DMS53 treated with DMSO at 0.1 percent for 48 hours (cell line): ENCODE measurements around the gene PPP1R15B.
"Not testable (repeated sequence)": the region's sequence is repeated elsewhere in the genome, so short reads cannot be mapped to it uniquely, and the experiment has no call there.

Experiments used
- DNase-seq: peaks from one replicate; lab custom pipeline; 2025; ENCODE audit not compliant: unreplicated experiment; lab: John Stamatoyannopoulos, UW

The PPP1R15B gene

DNA sequence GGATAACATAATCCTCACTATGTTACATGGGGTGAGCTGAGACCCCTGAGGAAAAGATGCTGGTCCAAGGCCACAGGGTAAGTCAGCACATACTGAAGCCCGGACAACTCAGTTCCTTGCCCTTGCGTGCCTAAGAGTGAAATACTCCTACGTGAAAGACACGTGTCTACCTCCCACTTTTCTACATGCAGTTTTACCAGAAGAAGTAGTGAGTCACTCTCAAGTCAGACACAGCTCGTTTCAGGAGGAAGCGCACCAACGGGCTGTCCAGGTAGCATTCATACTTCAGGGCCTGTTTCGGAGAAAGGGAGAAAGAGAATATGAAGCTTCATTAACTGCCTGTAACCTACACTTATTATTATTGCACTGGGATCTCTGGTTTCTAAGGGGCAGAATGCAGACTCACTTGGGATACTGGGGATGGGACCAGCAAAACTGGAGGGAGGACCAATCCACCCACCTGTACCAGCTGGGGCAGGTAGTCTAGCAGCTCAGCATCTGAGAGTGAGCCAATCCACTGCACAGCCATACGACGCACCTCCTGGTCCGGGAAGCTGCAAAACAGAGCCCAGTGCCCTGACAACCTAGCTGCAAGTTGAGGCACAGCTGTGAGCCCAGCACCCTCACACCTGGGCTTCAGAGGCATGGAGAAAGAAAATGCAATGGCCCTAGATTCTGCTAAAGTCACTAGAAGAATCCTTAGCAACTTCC is 32.4 kb upstream of the PPP1R15B start:
- no peak for DNase-seq

DNA sequence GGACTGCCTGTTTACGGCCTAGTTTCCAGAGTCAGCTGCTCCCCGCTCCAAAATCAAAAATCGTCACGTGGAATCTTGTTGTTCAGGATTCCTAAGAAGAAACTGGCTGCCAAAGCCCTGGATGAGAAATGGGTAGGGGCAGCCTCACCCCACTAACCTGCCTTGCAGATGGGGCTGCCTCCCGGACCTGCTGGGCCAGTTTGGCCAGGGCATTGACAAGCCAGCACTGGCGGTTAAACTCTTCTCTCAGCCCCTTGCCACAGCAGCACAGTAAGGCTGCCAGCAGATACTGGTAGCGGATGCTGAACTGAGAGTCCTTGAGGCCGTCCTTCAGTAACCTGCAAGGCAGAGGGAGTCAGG is 31.6 kb upstream of the PPP1R15B start:
- DNase-seq = no peak

DNA sequence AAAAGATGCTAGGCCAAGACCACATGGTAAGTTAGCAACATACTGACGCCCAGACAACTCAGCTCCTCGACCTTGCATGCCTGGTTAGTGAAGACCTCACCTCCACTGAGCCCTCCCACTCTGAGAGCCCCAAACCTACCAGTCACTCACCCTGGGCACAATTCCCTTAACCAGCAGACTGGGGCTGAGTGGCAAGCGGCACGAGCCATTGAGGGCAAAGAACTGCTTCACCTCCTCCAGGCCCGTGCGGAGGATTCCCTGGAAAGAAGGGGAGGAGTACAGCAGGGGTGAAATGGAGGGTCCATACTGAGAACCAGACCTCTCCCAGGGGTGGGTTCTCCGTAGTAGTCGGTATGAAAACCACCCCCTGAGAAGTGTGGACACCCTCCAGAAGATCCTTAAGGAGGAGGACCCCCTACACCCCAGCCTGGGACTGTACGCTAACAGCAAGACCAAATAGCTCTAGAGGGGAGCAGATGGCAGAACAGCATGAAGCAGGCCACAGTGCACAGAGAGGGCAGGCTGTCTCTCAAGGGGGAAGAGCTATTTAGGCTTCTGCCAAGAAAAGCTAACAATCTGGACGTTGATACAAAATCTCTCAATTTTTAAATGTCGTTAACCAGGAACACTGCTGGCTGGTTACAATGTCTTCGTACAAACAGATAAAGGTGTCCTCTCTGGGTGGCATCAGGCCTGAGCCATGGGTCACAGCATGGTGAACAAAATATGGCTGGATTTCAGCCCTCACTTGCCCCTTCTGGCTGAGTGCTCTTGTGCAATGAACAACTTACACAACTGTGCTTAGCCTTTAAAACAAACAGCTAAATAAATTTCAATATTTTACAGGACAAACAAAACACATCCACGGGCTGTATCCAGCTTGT is 31.0 kb upstream of the PPP1R15B start:
- DNase-seq = no peak

DNA sequence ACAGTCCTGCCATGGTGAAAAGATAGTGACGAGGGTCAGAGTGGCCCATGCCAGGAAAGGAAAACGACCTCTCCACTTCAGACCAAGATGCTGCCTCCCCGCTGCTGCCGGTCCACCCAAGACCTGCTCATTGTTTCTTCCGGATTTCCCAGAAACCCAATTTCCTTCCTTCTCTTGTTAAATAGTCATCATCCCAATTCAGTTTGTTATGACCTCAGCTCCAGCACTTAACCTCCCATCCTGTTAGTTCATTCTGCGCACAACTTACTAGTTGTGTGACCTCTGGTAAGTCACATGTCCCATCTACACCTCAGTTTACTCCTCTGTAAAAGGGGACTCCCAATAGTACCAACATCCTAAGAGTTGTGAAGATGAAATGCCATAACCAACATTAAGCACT is 29.9 kb upstream of the PPP1R15B start:
- no peak for DNase-seq

DNA sequence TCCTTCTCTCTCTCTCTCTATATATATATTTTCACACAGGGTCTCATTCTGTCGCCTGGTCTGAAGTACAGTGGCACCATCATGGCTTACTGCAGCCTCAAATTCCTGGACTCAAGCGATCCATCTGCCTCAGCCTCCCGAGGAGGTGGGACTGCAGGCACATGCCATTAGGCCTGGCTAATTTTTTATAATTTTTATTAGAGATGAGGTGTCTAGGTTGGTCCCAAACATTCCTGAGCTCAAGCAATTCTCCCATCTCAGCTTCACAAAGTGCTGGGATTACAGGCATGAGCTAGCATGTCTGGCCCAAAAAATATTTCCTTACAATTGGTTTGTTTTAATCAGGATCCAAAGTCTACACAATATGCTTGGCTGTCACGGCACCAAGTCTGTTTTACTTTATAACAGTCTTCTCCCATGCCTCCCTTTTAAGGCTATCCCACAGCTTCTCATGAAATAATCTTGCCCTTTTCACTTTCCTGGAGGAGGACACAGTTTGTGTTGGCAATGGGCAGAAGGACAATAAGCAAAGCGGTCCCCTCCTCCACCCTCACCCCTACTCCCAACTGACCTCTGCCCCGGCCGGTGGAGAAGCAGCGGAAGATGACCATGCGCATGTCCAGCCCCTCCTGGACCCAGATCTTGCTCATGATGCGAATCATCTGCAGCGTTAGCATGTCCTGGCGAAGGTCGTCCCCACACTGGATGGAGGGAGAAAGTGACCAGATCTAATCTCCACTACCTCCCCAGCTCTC is 28.2 kb upstream of the PPP1R15B start:
- DNase-seq = no peak

DNA sequence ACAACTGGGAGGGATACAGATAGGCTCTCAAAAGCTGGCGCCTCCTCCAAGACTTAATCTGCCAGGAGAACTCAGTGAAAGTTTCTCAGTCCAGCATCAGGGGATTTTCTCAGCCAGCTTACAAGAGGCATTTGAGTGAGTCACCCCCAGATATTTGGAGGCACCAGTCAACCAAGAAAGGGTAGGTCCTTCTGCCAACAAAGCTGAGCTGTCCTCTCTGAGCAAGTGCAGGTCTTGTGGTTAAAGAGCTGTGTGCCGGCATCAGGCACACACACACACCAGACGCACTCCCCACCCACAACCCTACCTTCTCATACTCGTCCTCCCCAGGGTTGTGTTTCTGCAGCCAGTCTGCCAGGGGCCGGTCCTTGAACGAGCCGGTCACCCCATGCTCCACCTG is 27.0 kb upstream of the PPP1R15B start:
- DNase-seq = no peak

DNA sequence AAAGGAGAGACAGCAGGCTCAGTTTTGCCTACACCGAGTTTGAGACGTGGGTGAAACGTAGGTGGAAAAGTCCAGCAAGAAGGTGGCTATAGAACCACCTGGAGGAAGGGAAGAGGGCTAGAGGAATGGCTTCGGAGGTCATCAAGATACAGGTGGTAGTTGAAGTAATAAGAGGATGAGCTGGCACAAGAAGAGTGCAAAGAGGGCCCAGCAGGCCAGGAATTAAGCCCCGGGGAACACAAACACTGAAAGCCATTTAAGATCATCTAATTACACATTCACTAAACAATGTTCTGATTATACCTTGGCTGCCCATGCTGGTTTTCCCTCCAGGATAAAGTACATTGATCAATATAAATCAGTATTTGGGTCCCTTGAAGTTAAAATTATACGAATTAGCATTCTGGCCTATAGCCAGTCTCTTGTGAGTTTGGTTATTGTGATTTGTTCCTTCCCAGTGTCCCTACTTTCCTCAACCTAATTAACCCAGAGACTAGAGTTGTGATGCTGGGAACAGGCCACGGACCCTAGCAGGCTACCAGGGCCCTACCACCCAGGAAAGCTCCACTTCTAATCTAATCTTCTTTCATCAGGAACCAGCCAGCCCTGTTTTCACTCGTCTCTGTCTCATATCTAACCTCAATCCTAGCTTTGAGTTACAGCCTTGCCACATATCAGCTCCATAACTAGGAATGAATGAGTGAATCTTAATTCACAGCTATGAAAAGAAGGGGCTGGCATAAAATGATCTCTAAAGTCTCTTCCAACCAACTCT is 26.4 kb upstream of the PPP1R15B start:
- DNase-seq = no peak

DNA sequence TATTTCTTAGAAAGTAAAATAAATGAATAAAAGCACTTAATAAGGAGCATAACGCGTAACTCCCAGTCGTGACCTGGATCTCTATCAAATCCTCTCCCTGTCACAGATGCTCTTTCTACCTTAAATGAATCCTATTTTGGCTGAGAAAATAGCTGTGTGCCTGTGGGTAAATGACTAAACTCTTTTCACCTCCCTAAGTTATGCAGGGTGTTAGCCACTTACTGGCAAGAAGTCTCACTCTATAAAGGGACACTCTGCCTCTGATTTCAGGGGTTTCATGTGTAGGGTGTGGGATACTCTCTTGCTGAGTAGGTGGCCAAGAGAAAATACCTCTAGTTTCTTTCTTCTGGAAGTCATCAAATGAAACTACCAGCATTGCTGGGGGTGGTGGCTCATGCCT is 24.3 kb upstream of the PPP1R15B start:
- no peak for DNase-seq

DNA sequence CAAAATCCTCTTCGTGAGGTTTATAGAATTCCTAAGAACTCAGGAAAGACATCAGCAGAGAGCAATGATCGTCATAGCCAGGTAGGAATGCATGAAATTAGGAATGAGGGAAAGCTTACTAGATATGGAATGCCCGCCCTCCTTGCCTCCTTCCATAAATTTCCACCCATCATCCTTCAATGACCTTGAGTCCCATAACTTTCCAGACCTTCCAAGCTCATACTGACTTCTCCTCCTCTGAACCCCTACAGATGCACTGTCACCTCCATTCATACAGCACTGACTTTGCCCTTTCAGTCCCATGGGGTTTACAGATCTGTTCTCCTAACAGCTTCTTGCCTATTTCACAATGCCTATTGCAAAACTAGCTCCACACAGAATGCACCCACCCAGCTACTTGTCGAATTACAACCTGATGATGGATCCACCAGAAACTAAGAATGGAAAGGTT is 23.8 kb upstream of the PPP1R15B start:
- DNase-seq = no peak

DNA sequence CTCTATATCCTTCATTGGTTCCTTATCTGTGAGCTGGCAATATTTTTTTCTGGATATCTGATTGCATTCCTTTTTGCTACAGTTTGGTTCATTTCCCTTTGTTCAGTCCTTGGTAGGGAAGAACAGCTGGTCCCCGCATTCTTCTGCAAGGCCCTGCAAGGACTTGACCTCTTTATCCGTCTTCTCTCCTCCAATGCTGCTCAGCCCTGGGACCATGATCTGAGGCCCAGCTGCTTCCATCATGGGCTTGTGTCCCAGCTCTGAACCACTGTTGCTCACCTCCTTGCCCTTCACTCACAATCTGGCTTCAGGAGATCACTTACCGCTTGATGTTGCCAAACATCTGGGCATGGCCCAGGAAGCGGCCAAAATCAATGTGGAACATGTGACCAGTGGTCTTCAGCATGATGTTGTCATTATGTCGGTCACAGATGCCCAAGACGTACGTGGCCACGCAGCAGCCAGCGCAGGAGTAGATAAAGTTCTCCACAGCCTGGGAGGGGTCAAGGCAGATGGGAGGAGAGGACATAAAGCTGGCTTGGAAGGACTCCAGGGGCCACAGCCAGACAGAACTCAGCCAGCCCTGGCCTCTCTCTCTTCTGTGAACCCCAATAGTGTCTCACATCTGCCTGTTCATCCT is 22.6 kb upstream of the PPP1R15B start:
- no peak for DNase-seq

DNA sequence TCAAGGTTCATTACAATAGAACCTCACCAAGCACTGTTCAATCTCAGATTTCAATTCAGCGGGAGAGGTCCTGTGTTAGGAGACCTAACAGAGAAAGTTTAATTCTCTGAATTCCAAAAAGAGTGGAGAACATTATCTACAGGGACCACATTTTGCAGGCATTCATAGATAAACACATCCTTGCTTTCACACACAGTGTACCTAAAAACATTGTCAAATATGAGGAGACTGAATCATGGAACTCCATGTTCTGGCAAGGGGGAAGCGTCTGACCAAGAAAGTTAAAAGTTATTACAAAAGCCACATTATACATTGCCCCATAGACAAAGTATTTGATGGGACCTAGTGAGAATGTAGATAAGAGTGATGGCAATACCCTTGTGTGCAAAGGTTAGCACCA is 21.1 kb upstream of the PPP1R15B start:
- no peak for DNase-seq

DNA sequence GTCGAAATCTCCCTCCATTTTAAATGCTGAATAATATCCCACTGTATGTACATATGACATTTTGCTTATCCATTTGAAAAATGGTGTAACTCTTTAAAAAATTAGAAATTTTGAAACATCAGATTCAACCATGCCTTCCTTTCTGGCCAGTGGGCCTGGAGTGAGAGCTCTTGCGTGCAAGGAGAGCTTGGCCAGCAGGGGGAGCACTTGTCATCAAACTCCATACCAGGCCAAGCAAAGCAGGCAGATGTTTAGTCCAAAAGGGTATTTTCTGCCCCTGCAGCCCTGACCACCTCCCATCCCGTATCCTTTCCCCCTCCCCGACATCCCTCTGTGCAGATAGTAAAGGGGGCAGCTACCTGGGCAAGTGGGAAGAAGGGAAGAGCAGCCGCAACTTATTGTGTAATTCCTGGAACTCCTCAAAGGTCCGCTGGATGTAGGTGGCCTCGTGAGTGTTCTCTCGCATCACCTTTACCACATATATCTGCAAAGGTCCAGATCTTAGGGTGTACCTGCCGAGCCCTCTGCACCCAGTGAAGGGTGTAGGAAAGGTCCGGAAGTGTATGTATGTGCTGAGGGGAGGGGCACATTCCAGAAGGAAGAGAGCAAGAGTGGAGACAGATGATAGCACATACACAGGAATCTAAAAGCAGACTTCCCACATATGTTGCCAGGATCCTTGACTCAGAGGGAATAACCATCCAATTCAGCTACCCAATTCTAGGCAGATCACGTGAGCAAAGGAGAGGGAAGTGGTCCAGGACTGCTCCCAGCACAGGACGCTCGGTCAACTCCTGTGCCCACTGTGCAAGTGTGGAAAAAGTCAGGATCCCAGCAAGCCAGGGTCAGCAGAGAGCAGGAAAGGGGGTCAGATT is 19.9 kb upstream of the PPP1R15B start:
- DNase-seq = peak; percentile 42

DNA sequence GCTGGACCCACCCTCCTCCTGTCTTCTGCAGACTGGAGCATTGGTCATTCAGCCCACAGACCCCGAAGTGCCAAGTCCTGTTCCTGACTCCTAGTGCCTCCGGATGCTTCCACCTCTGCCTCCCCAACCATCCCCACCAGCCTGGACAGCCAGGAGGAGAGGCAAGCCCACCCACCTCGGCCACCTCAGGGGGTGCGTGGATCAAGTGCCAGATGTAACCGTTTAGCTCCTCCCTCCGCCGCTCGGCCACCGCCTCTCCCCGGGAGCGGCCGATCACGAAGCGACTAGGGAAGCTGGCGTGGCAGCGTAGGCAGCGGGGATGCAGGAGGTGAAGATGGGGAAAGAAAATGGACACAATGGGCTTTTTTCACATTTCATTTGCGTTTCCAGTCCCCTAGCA is 18.1 kb upstream of the PPP1R15B start:
- DNase-seq = no peak

DNA sequence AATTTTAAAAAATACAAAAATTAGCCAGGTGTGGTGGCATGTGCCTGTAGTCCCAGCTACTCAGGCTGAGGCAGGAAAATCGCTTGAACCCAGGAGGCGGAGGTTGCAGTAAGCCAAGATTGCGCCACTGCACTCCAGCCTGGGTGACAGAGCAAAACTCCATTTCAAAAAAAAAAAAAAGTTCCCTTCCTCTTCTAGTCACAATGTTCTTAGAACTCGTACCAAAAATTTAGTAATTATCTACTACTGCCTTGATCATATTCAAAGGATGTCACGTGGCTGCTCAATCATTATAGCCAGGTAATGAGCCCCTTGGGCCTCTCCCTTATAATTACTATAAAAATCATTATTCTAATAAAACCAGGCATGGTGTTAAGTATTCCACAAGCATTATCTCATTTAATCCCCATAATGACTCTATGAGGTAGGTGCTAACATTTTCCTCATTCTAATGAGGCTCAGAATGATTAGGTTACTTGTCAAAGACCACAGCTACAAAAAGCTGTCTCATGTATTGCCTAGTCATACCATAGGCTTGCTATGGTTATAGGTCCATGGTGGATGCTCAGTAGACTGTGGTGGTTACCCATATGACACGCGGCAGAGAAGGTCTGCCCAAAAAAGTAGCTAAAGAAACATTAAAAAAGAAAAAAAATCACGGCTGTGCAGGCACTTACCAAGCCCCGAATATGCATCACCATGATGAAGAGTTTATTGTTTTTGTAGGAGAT is 15.5 kb upstream of the PPP1R15B start:
- no peak for DNase-seq

DNA sequence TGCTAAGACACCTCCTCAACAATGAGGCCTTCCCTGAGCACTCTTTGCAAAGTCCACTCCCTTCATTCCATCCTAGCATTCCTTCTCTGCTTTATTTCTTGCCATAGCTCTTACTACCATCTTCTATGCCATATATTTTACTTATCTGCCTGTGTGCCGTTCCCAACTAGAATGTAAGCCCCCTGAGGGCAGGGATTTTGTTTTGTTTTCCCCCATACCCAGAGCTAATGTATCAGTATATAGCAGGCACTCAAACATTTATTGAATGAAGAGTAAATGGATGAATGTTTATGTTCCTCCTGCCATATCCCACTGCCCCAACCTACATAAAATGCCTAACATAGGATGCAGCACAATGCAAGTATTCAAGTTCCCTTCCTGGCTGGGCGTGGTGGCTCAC is 14.9 kb upstream of the PPP1R15B start:
- DNase-seq = no peak

DNA sequence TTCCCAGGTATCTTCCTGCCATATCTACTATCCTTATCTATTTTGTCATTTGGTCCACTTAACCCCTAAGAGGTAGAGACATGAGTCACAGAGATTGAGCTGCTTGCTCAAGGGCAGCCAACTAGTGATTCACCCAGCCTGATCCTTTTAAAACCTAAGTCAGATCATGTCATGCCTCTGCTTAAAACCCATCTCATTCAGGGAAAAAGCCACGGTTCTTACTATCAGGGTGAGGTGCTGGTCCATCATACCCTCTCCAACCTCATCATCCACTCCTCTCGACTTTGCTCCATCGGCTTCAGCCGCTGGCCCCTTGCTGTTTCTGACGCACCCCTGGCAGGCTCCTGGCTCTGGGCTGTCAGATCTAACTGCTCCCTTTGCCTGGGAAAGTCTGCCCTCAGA is 14.4 kb upstream of the PPP1R15B start:
- DNase-seq = no peak

DNA sequence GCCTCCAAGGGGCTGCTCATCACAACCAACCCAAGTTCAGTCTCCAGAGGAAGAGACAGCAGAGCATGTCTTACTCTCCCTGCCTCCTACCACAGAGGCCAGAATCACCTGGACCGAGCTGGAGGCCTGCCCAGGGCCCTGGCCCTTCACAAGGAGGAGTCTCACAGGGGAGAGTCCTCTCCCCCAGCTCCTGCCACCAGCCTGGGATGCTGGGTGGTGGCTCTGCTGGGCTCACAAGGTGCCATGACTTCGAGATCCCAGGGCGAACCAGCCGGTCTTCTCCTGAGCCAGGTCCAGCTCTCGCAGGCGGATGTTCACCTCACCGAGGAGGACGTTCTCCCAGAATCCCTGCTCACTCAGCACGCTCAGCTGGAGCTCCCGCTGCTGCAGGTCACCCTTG is 13.0 kb upstream of the PPP1R15B start:
- no peak for DNase-seq

DNA sequence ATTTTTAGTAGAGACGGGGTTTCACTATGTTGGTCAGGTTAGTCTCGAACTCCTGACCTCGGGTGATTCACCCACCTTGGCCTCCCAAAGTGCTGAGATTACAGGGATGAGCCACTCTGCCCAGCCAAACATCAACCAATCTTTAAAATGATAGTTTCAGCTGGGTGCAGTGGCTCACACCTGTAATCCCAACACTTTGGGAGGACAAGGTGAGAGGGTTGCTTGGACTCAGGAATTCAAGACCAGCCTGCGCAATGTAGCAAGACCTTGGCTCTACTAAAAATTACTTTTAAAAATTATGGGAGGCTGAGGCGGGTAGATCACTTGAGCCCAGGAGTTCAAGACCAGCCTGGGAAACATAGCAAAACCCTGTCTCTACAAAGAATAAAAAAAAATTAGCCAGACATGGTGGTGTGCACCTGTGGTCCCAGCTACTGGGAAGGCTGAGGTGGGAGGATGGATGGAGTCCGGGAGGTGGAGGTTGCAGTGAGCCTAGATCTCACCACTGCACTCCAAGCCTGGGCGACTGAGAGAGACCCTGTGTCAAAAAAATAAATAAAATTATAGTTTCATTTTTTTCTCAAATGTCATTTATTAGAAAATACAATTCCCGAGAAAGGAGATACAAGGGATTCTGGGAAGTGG is 10.6 kb upstream of the PPP1R15B start:
- DNase-seq = not testable (repeated sequence)
